Measurements from ENCODE around the gene GABRD. TPM values are rescaled to one million over a fixed set of nuclear protein-coding genes. Genes with fewer than 3 reads are reported as not detected.
A peak's percentile ranks its signal among the peaks of the same experiment; 100 is the strongest.

The GABRD gene
- total and polyA plus RNA-seq, 4 experiments from 2014 or later, result not detected

GRCh38 chr1:2044510-2045319, 25.6 kb downstream of the GABRD start:
- Mint-ChIP-seq H3K27ac (peak overlapping the region in 2 of 7 donors; percentile 61 to 63), H3K4me1 (peaks cover 7 to 32% (median 17%) of the 10 kb centered on the region in 4 donors), H3K9me3 (no peaks in the 10 kb centered on the region), H3K27me3 (peaks cover 0 to 6% of the 10 kb centered on the region in 2 donors), H3K4me3 (peak overlapping the region in 6 of 8 donors; percentile 55 to 78 (median 64)), H3K36me3 (peaks cover 0 to 3% of the 10 kb centered on the region in 2 donors)
- Histone ChIP-seq H3K36me3 (ENCODE audit: insufficient read depth, low read length) (no peaks in the 10 kb centered on the region), H3K27ac (ENCODE audit: low read depth, low read length) (no peak overlapping the region), H3K4me1 (ENCODE audit: insufficient read depth, low read length) (peaks cover 16% of the 10 kb centered on the region), H3K9me3 (ENCODE audit: control insufficient read depth in 1 of 2, low read length in 2 of 2) (no peaks in the 10 kb centered on the region), H3K4me3 (ENCODE audit: low read length in 2 of 2) (peak overlapping the region in 1 of 2 donors; percentile 1), H3K27me3 (ENCODE audit: insufficient read depth, low read length) (no peaks in the 10 kb centered on the region)
- POLR2A ChIA-PET (ENCODE audit: partially characterized antibody), result interaction anchor here (0.7 to 1.1 kb wide), 4 partner anchors 84 to 102 kb away, joined by 3 read pairs; no protein-coding TSS in a partner anchor
- peak; percentile 71 to 85 (median 80) for DNase-seq
- CTCF ChIA-PET (ENCODE audit: partially characterized antibody), result interaction anchor here (0.7 to 5.3 kb wide), 21 partner anchors 8 to 130 kb away, joined by 3 to 40 read pairs (median 6); no protein-coding TSS in a partner anchor
- intact Hi-C loops (cut with micrococcal nuclease), result no loop called here

- Mint-ChIP-seq H3K9me3 (no peaks in the 10 kb centered on the region), H3K4me3 (peak overlapping the region; percentile 32 to 80 (median 58)), H3K36me3 (peaks cover 0 to 3% of the 10 kb centered on the region in 2 donors), H3K27me3 (peaks cover 0 to 6% of the 10 kb centered on the region in 2 donors), H3K27ac (peak overlapping the region in 2 of 7 donors; percentile 57 to 87), H3K4me1 (peaks cover 7 to 32% (median 17%) of the 10 kb centered on the region in 4 donors)
- peaks cover 17% of the 10 kb centered on the region for H3K4me1 ChIP-seq (ENCODE audit: insufficient read depth, low read length)
- no peaks in the 10 kb centered on the region for H3K9me3 ChIP-seq (ENCODE audit: control insufficient read depth in 1 of 2, low read length in 2 of 2)
- no peak for DNase-seq
- CTCF ChIA-PET (ENCODE audit: partially characterized antibody), result interaction anchor here (0.7 to 5.3 kb wide), 15 partner anchors 8 to 129 kb away, joined by 3 to 40 read pairs (median 7); no protein-coding TSS in a partner anchor
- no peak overlapping the region for H3K27ac ChIP-seq (ENCODE audit: low read depth, low read length)
- POLR2A ChIA-PET (ENCODE audit: partially characterized antibody), result interaction anchor here (1.1 kb wide), 1 partner anchor 85 kb away, joined by 3 read pairs; no protein-coding TSS in a partner anchor
- no peaks in the 10 kb centered on the region for H3K36me3 ChIP-seq (ENCODE audit: insufficient read depth, low read length)
- no peaks in the 10 kb centered on the region for H3K27me3 ChIP-seq (ENCODE audit: insufficient read depth, low read length)
- H3K4me3 ChIP-seq (ENCODE audit: low read length in 2 of 2), result peak overlapping the region in 1 of 2 donors; percentile 1
- intact Hi-C loops (cut with micrococcal nuclease), result no loop called here
These were observed 26.5 kb downstream of the GABRD start for GRCh38 chr1:2045468-2046173.

GRCh38 chr1:2046174-2046917, 27.2 kb downstream of the GABRD start:
- H3K4me3 Mint-ChIP-seq, result peak overlapping the region in 1 of 8 donors; percentile 62

GRCh38 chr1:2046953-2047748, 28.0 kb downstream of the GABRD start:
- DNase-seq, result no peak
- no peak overlapping the region for H3K4me3 ChIP-seq (ENCODE audit: low read length in 2 of 2)
- no peaks in the 10 kb centered on the region for H3K9me3 ChIP-seq (ENCODE audit: control insufficient read depth in 1 of 2, low read length in 2 of 2)
- peaks cover 0 to 3% of the 10 kb centered on the region in 2 donors for H3K36me3 Mint-ChIP-seq
- no peaks in the 10 kb centered on the region for H3K36me3 ChIP-seq (ENCODE audit: insufficient read depth, low read length)
- H3K9me3 Mint-ChIP-seq, result no peaks in the 10 kb centered on the region
- peaks cover 0 to 6% of the 10 kb centered on the region in 2 donors for H3K27me3 Mint-ChIP-seq
- H3K27me3 ChIP-seq (ENCODE audit: insufficient read depth, low read length), result no peaks in the 10 kb centered on the region
- H3K4me1 Mint-ChIP-seq, result peaks cover 7 to 37% (median 17%) of the 10 kb centered on the region in 4 donors
- no peak overlapping the region for H3K27ac ChIP-seq (ENCODE audit: low read depth, low read length)
- ChIA-PET POLR2A (ENCODE audit: partially characterized antibody) (no interaction called here), CTCF (ENCODE audit: partially characterized antibody) (interaction anchor here (0.6 to 5.3 kb wide), 3 partner anchors 15 to 103 kb away, joined by 3 to 40 read pairs (median 3); no protein-coding TSS in a partner anchor)
- peak overlapping the region in 1 of 7 donors; percentile 40 for H3K27ac Mint-ChIP-seq
- peaks cover 28% of the 10 kb centered on the region for H3K4me1 ChIP-seq (ENCODE audit: insufficient read depth, low read length)
- peak overlapping the region in 1 of 8 donors; percentile 25 for H3K4me3 Mint-ChIP-seq
- intact Hi-C loops (cut with micrococcal nuclease), result no loop called here

More at GRCh38 chr1:2046174-2046917, 27.2 kb downstream of the GABRD start:
- H3K9me3 ChIP-seq (ENCODE audit: control insufficient read depth in 1 of 2, low read length in 2 of 2), result no peaks in the 10 kb centered on the region
- H3K4me3 ChIP-seq (ENCODE audit: low read length in 2 of 2), result no peak overlapping the region
- Mint-ChIP-seq H3K27me3 (peaks cover 0 to 6% of the 10 kb centered on the region in 2 donors), H3K4me1 (peaks cover 7 to 32% (median 17%) of the 10 kb centered on the region in 4 donors), H3K27ac (no peak overlapping the region), H3K9me3 (no peaks in the 10 kb centered on the region), H3K36me3 (peaks cover 0 to 3% of the 10 kb centered on the region in 2 donors)
- ChIA-PET POLR2A (ENCODE audit: partially characterized antibody) (no interaction called here), CTCF (ENCODE audit: partially characterized antibody) (interaction anchor here (1.2 to 5.3 kb wide), 5 partner anchors 10 to 102 kb away, joined by 3 to 40 read pairs (median 11); no protein-coding TSS in a partner anchor)
- peaks cover 22% of the 10 kb centered on the region for H3K4me1 ChIP-seq (ENCODE audit: insufficient read depth, low read length)
- no peaks in the 10 kb centered on the region for H3K27me3 ChIP-seq (ENCODE audit: insufficient read depth, low read length)
- no peaks in the 10 kb centered on the region for H3K36me3 ChIP-seq (ENCODE audit: insufficient read depth, low read length)
- intact Hi-C loops (cut with micrococcal nuclease), result no loop called here
- DNase-seq, result peak in 2 of 5 donors; percentile 23 to 38
- no peak overlapping the region for H3K27ac ChIP-seq (ENCODE audit: low read depth, low read length)

- intact Hi-C loops (cut with micrococcal nuclease), result no loop called here
- ChIA-PET POLR2A (ENCODE audit: partially characterized antibody) (no interaction called here), CTCF (ENCODE audit: partially characterized antibody) (no interaction called here)
- Histone ChIP-seq H3K27ac (ENCODE audit: low read depth, low read length) (no peak overlapping the region), H3K27me3 (ENCODE audit: insufficient read depth, low read length) (no peaks in the 10 kb centered on the region), H3K36me3 (ENCODE audit: insufficient read depth, low read length) (no peaks in the 10 kb centered on the region), H3K4me3 (ENCODE audit: low read length in 2 of 2) (no peak overlapping the region), H3K4me1 (ENCODE audit: insufficient read depth, low read length) (peaks cover 28% of the 10 kb centered on the region), H3K9me3 (ENCODE audit: control insufficient read depth in 1 of 2, low read length in 2 of 2) (no peaks in the 10 kb centered on the region)
- peaks cover 0 to 6% of the 10 kb centered on the region in 2 donors for H3K27me3 Mint-ChIP-seq
- peak overlapping the region in 3 of 7 donors; percentile 24 to 80 (median 47) for H3K27ac Mint-ChIP-seq
- H3K9me3 Mint-ChIP-seq, result no peaks in the 10 kb centered on the region
- peak in 1 of 5 donors; percentile 24 for DNase-seq
- H3K36me3 Mint-ChIP-seq, result peaks cover 0 to 3% of the 10 kb centered on the region in 2 donors
- peak overlapping the region; percentile 26 to 84 (median 74) for H3K4me3 Mint-ChIP-seq
- H3K4me1 Mint-ChIP-seq, result peaks cover 8 to 43% (median 22%) of the 10 kb centered on the region in 4 donors
These were observed 28.9 kb downstream of the GABRD start for GRCh38 chr1:2047749-2048729.

Data from CD4-positive, alpha-beta memory T cell (primary cell).